Measurements from ENCODE around the gene USP24.

Gene USP24

DNA sequence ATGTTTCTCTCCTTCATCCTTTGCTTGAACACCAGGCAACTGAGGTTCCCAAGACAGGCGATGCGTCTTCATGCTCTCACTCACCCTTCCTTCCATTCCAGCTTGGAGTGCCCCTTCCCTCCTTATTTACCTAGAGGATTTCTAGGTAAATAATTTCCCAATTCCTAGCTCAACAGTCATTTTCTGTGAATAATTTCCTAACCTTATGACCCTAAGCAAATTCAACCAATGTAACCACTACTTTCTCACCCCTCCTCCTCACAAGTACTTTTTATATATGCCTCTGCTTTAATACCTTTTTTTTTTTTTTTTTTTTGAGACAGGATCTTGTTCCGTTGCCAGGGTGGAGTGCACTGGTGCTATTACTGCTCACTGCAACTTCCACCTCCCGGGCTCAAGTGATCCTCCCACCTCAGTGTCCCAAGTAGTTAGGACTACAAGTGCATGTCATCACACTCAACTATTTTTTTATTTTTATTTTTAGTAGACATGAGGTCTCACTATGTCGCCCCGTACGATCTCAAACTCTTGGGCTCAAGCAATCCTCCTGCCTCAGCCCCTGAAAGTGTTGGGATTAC lies 86.7 kb downstream of the USP24 start:
- H3K27me3 ChIP-seq (replicated peaks) = no peaks in the 10 kb centered on the region
- no peak overlapping the region for H3K4me3 ChIP-seq (ENCODE audit: low read depth, low read length)
- no peak for DNase-seq
- H3K27ac ChIP-seq = peak overlapping the region; percentile 20
- TF ChIP-seq, protein P1, sequence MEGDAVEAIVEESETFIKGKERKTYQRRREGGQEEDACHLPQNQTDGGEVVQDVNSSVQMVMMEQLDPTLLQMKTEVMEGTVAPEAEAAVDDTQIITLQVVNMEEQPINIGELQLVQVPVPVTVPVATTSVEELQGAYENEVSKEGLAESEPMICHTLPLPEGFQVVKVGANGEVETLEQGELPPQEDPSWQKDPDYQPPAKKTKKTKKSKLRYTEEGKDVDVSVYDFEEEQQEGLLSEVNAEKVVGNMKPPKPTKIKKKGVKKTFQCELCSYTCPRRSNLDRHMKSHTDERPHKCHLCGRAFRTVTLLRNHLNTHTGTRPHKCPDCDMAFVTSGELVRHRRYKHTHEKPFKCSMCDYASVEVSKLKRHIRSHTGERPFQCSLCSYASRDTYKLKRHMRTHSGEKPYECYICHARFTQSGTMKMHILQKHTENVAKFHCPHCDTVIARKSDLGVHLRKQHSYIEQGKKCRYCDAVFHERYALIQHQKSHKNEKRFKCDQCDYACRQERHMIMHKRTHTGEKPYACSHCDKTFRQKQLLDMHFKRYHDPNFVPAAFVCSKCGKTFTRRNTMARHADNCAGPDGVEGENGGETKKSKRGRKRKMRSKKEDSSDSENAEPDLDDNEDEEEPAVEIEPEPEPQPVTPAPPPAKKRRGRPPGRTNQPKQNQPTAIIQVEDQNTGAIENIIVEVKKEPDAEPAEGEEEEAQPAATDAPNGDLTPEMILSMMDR (IDR thresholded peaks at IDR 0.05; ENCODE audit: low read depth, low read length, missing control alignments) = no peak
- peaks cover 31% of the 10 kb centered on the region for H3K36me3 ChIP-seq (replicated peaks)
- in situ Hi-C loops (cut with HindIII; ENCODE audit: low pct_ligation_motif_present, low sequenced_read_pairs) = no loop called here

DNA sequence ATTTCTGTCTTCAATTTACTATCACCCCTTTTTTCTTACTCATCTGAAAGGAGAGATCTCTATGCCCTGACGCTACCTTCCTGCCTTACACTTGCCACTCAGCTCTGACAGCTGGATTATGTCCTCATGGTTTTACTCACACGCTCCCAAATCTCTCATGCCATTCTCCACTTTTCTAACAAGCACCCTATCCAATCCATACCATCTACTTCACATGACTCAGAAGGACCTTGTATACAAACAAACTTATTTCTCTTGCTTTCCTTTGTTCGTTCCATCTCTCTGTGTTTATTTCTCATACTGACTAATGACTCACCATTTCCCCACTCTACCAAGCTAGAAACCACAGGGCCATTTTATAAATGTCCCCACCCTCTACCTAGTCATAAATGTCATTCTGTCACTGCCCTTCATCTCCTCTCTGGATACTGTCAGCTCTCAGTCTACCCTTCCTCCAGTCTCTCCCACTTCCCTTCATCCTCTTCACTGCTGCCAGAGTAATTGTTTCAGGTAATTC lies 87.3 kb downstream of the USP24 start:
- TF ChIP-seq, protein P1 (IDR thresholded peaks at IDR 0.05; ENCODE audit: low read depth, low read length, missing control alignments) = no peak
- Histone ChIP-seq H3K36me3 (replicated peaks) (peaks cover 31% of the 10 kb centered on the region), H3K27ac (peak overlapping the region; percentile 20), H3K27me3 (replicated peaks) (no peaks in the 10 kb centered on the region), H3K4me3 (ENCODE audit: low read depth, low read length) (no peak overlapping the region)
- in situ Hi-C loops (cut with HindIII; ENCODE audit: low pct_ligation_motif_present, low sequenced_read_pairs) = no loop called here
- no peak for DNase-seq

DNA sequence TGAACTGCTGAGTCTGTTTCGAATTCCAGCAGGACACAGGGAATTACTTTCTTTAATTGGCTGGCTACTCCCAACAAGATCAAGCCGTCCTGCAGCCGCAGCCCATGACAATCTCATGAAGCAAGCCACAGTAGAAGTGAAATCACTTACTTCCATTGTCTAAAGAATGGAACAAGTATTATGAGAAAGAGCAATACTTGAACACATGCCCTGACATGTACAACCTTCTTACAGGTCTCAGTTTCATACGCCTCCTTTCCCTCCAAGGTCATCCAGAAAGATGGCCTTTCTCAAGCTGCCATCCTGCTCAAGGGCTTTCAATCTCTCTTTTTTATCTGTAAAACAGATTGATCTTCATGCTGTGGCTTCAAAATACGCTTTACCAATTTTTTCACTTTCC lies 90.7 kb downstream of the USP24 start:
- no peak overlapping the region for H3K4me3 ChIP-seq (ENCODE audit: low read depth, low read length)
- DNase-seq = no peak
- no peak overlapping the region for H3K27ac ChIP-seq
- in situ Hi-C loops (cut with HindIII; ENCODE audit: low pct_ligation_motif_present, low sequenced_read_pairs) = no loop called here
- peaks cover 42% of the 10 kb centered on the region for H3K36me3 ChIP-seq (replicated peaks)
- TF ChIP-seq, protein P1 (IDR thresholded peaks at IDR 0.05; ENCODE audit: low read depth, low read length, missing control alignments) = no peak
- no peaks in the 10 kb centered on the region for H3K27me3 ChIP-seq (replicated peaks)

DNA sequence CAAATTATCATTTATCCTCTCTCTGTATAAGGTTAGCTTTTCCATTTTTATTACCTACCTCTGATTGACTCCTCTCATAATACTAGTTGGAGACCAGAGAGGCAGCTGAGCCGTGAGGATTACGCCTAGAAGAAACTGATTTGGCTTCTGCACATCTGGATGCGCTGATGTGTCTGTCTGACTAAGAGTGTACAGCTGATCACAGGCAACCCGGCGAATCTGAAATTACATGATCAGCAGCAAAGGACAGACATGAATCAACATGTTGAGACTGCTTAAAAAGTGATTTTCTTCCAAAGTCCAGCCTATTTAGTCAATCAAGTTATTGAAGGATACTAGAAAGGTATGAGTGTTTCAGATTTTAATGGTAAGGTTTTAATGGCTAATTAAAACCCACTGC lies 94.6 kb downstream of the USP24 start:
- Histone ChIP-seq H3K36me3 (replicated peaks) (peaks cover 37% of the 10 kb centered on the region), H3K4me3 (ENCODE audit: low read depth, low read length) (no peak overlapping the region), H3K27ac (no peak overlapping the region), H3K27me3 (replicated peaks) (no peaks in the 10 kb centered on the region)
- no peak for DNase-seq
- in situ Hi-C loops (cut with HindIII; ENCODE audit: low pct_ligation_motif_present, low sequenced_read_pairs) = no loop called here
- TF ChIP-seq, protein P1 (IDR thresholded peaks at IDR 0.05; ENCODE audit: low read depth, low read length, missing control alignments) = no peak

GRCh38 chr1:55118651-55119329 lies 96.4 kb downstream of the USP24 start:
- in situ Hi-C loops (cut with HindIII; ENCODE audit: low pct_ligation_motif_present, low sequenced_read_pairs) = no loop called here
- DNase-seq = no peak
- TF ChIP-seq, protein P1 (IDR thresholded peaks at IDR 0.05; ENCODE audit: low read depth, low read length, missing control alignments) = no peak
- H3K27ac ChIP-seq = no peak overlapping the region
- no peak overlapping the region for H3K4me3 ChIP-seq (ENCODE audit: low read depth, low read length)
- peaks cover 33% of the 10 kb centered on the region for H3K36me3 ChIP-seq (replicated peaks)
- H3K27me3 ChIP-seq (replicated peaks) = no peaks in the 10 kb centered on the region

Data from brain microvascular endothelial cell (primary cell).